NCI-H1694 treated with DMSO at 0.1 percent for 48 hours (cell line): ENCODE measurements around the gene CTNND2.
A peak's percentile ranks its signal among the peaks of the same experiment; 100 is the strongest.

Source experiments
- DNase-seq: peaks from one replicate; lab custom pipeline; 2025; lab: John Stamatoyannopoulos, UW

CTNND2 gene

GRCh38 chr5:11596185-11596584 lies 308.1 kb downstream of the CTNND2 start:
- no peak for DNase-seq

GRCh38 chr5:11595045-11595444 lies 309.2 kb downstream of the CTNND2 start:
- peak; percentile 39 for DNase-seq

GRCh38 chr5:11594021-11594420 lies 310.2 kb downstream of the CTNND2 start:
- no peak for DNase-seq

- DNase-seq: no peak
Measured at GRCh38 chr5:11590475-11590874, 313.8 kb downstream of the CTNND2 start.

- peak; percentile 57 for DNase-seq
Measured at GRCh38 chr5:11588803-11589202, 315.4 kb downstream of the CTNND2 start.

- no peak for DNase-seq
Measured at GRCh38 chr5:11584017-11584416, 320.2 kb downstream of the CTNND2 start.

GRCh38 chr5:11579351-11579750 lies 324.9 kb downstream of the CTNND2 start:
- DNase-seq: no peak

GRCh38 chr5:11574787-11575186 lies 329.5 kb downstream of the CTNND2 start:
- DNase-seq: no peak

- no peak for DNase-seq
Measured at GRCh38 chr5:11573140-11573992, 330.9 kb downstream of the CTNND2 start.

GRCh38 chr5:11564706-11565105 lies 339.5 kb downstream of the CTNND2 start:
- no peak for DNase-seq

- DNase-seq: no peak
Measured at GRCh38 chr5:11563822-11564221, 340.4 kb downstream of the CTNND2 start.

GRCh38 chr5:11560915-11561697 lies 343.1 kb downstream of the CTNND2 start:
- DNase-seq: no peak

GRCh38 chr5:11557063-11557462 lies 347.2 kb downstream of the CTNND2 start:
- no peak for DNase-seq

- DNase-seq: no peak
Measured at GRCh38 chr5:11555171-11555570, 349.1 kb downstream of the CTNND2 start.

- no peak for DNase-seq
Measured at GRCh38 chr5:11547730-11548129, 356.5 kb downstream of the CTNND2 start.

- no peak for DNase-seq
Measured at GRCh38 chr5:11547140-11547539, 357.1 kb downstream of the CTNND2 start.

- no peak for DNase-seq
Measured at GRCh38 chr5:11540112-11540511, 364.1 kb downstream of the CTNND2 start.

- DNase-seq: no peak
Measured at GRCh38 chr5:11531811-11532555, 372.3 kb downstream of the CTNND2 start.

- DNase-seq: no peak
Measured at GRCh38 chr5:11528720-11529119, 375.5 kb downstream of the CTNND2 start.

- DNase-seq: no peak
Measured at GRCh38 chr5:11527652-11528349, 376.4 kb downstream of the CTNND2 start.

GRCh38 chr5:11525020-11525419 lies 379.2 kb downstream of the CTNND2 start:
- no peak for DNase-seq

- DNase-seq: no peak
Measured at GRCh38 chr5:11524188-11524587, 380.1 kb downstream of the CTNND2 start.
